H1 (cell line): ENCODE results near the gene STARD3. TPM values are rescaled to one million over a fixed set of nuclear protein-coding genes. Genes with fewer than 3 reads are reported as not detected.

ENCODE experiments used
- CTCF ChIA-PET: fragments of 300-600 bp; sonication (Branson Sonifier 250); formaldehyde crosslinking; loops from one replicate; lab custom pipeline; 2021; ENCODE audit not compliant: partially characterized antibody; lab: Charles Lee
- POLR2A ChIA-PET: fragments of 300-600 bp; sonication (Branson Sonifier 250); formaldehyde crosslinking; loops from one replicate; lab custom pipeline; 2021; ENCODE audit warnings: inconsistent platforms; ENCODE audit not compliant: partially characterized antibody; lab: Charles Lee
- DNase-seq, 2 experiments: peaks; one replicate each; pipeline versions ENCODE4 v3.0.0 to v3.0.0-alpha.2; 2010 to 2022; ENCODE audit warnings: low spot score in 2 of 2, low read depth in 1 of 2, mixed read lengths in 1 of 2
- FAIRE-seq: peaks from 2 replicates; lab custom pipeline; 2011; peaks lifted over from hg19 to GRCh38; lab: Jason Lieb, UNC
- H2AFZ ChIP-seq: 2 replicates; pipeline ENCODE4 v1.8.1; 2012; ENCODE audit warnings: low read length, inconsistent platforms
- H2AK5ac ChIP-seq: 2 replicates; pipeline ENCODE4 v1.6.1; 2013; ENCODE audit warnings: low read depth, low read length
- H2BK120ac ChIP-seq: replicated peaks from 2 replicates; pipeline ENCODE3; 2013; ENCODE audit warnings: low read depth, low read length, inconsistent platforms
- H2BK12ac ChIP-seq: 2 replicates; pipeline ENCODE4 v1.6.1; 2013; ENCODE audit warnings: low read depth, low read length
- H2BK15ac ChIP-seq: 2 replicates; pipeline ENCODE4 v1.6.1; 2013; ENCODE audit warnings: low read length
- H2BK20ac ChIP-seq: 2 replicates; pipeline ENCODE4 v1.6.1; 2013; ENCODE audit warnings: low read length
- H2BK5ac ChIP-seq: 2 replicates; pipeline ENCODE4 v1.6.1; 2013; ENCODE audit warnings: low read depth, low read length
- H3K14ac ChIP-seq: 2 replicates; pipeline ENCODE4 v1.6.1; 2013; ENCODE audit warnings: inconsistent platforms; ENCODE audit not compliant: insufficient read length
- H3K18ac ChIP-seq: 2 replicates; pipeline ENCODE4 v1.6.1; 2013; ENCODE audit warnings: low read length; ENCODE audit errors: extremely low read depth
- H3K23ac ChIP-seq: 2 replicates; pipeline ENCODE4 v1.6.1; 2013; ENCODE audit warnings: inconsistent platforms; ENCODE audit not compliant: insufficient read length
- H3K23me2 ChIP-seq: 2 replicates; pipeline ENCODE4 v1.6.1; 2013; ENCODE audit warnings: low read depth, low read length
- H3K27ac ChIP-seq: 2 replicates; pipeline ENCODE4 v1.6.1; 2011; ENCODE audit warnings: low read depth, low read length, inconsistent platforms
- H3K27me3 ChIP-seq, 4 experiments: replicated peaks in 1 of 4; 1 replicate in 1 of 4; 2 replicates in 3 of 4; pipeline versions ENCODE4 v1.6.1 to v1.8.1; 2011 to 2013; ENCODE audit warnings: low read length in 3 of 4, mild to moderate bottlenecking in 3 of 4, inconsistent platforms in 2 of 4, mixed read lengths in 2 of 4, moderate library complexity in 1 of 4; ENCODE audit not compliant: control insufficient read depth in 3 of 4, insufficient read depth in 3 of 4; ENCODE audit errors: extremely low read depth in 1 of 4
- H3K36me3 ChIP-seq, 4 experiments: 2 replicates each; pipeline versions ENCODE4 v1.6.1 to v1.8.1; 2011 to 2013; ENCODE audit warnings: mild to moderate bottlenecking in 4 of 4, low read length in 3 of 4, moderate library complexity in 2 of 4, control low read depth in 1 of 4, inconsistent platforms in 1 of 4; ENCODE audit not compliant: insufficient read depth in 4 of 4, control insufficient read depth in 2 of 4
- H3K4ac ChIP-seq: replicated peaks from 2 replicates; pipeline ENCODE3; 2013; ENCODE audit warnings: low read length, low read depth, mixed read lengths, inconsistent platforms; ENCODE audit not compliant: insufficient read length
- H3K4me1 ChIP-seq, 4 experiments: replicated peaks in 1 of 4; 1 replicate in 1 of 4; 2 replicates in 3 of 4; pipeline versions ENCODE4 v1.6.1 to v1.8.1; 2011 to 2013; ENCODE audit warnings: low read length in 3 of 4, inconsistent platforms in 2 of 4, mixed read lengths in 1 of 4; ENCODE audit not compliant: insufficient read depth in 4 of 4, control insufficient read depth in 3 of 4
- H3K4me2 ChIP-seq, 2 experiments: 2 replicates each; pipeline versions ENCODE4 v1.6.1 to v1.8.1; 2011 to 2013; ENCODE audit warnings: low read depth in 2 of 2, low read length in 2 of 2, control low read depth in 1 of 2, inconsistent platforms in 1 of 2, mild to moderate bottlenecking in 1 of 2; ENCODE audit not compliant: insufficient read depth in 1 of 2
- H3K4me3 ChIP-seq, 4 experiments: fragments of 200-600, 300-600 bp in 1 of 4; sonication (generic), shearing (Covaris generic), sonication (Bioruptor Twin) in 1 of 4; 2 replicates each; pipeline versions ENCODE4 v1.5.1 to v1.8.1; 2011 to 2016; ENCODE audit warnings: low read length in 4 of 4, low read depth in 3 of 4, control low read depth in 2 of 4, inconsistent platforms in 2 of 4, mild to moderate bottlenecking in 2 of 4, mixed read lengths in 1 of 4, moderate library complexity in 1 of 4; ENCODE audit not compliant: insufficient read depth in 2 of 4; ENCODE audit errors: extremely low read depth in 1 of 4
- H3K56ac ChIP-seq: replicated peaks from 2 replicates; pipeline ENCODE3; 2013; ENCODE audit warnings: low read depth, mild to moderate bottlenecking, mixed read lengths, low read length, inconsistent platforms; ENCODE audit not compliant: insufficient read length
- H3K79me1 ChIP-seq: 2 replicates; pipeline ENCODE4 v1.6.1; 2013; ENCODE audit warnings: low read depth, low read length, control low read depth
- H3K79me2 ChIP-seq, 2 experiments: 2 replicates each; pipeline versions ENCODE4 v1.6.1 to v1.8.1; 2012 to 2013; ENCODE audit warnings: low read length in 2 of 2, mild to moderate bottlenecking in 2 of 2, inconsistent platforms in 1 of 2; ENCODE audit not compliant: insufficient read depth in 2 of 2, control insufficient read depth in 1 of 2
- H3K9ac ChIP-seq, 4 experiments: replicated peaks in 1 of 4; 1 replicate in 1 of 4; 2 replicates in 3 of 4; pipeline versions ENCODE4 v1.6.1 to v1.8.1; 2011 to 2013; ENCODE audit warnings: low read depth in 3 of 4, low read length in 3 of 4, control low read depth in 2 of 4, mild to moderate bottlenecking in 2 of 4, moderate library complexity in 2 of 4, inconsistent platforms in 1 of 4; ENCODE audit errors: extremely low read depth in 1 of 4
- H3K9me3 ChIP-seq, 2 experiments: 2 replicates each; pipeline versions ENCODE4 v1.6.1 to v1.8.1; 2012 to 2013; ENCODE audit warnings: mild to moderate bottlenecking in 2 of 2, moderate library complexity in 2 of 2, control low read depth in 1 of 2, inconsistent platforms in 1 of 2, low read depth in 1 of 2, low read length in 1 of 2, mixed read lengths in 1 of 2; ENCODE audit not compliant: insufficient read depth in 2 of 2
- H4K20me1 ChIP-seq, 2 experiments: replicated peaks in 1 of 2; 2 replicates each; pipeline versions ENCODE3 to v1.8.1; 2011 to 2013; ENCODE audit warnings: inconsistent platforms in 2 of 2, low read length in 2 of 2, mild to moderate bottlenecking in 1 of 2; ENCODE audit not compliant: insufficient read depth in 2 of 2, control insufficient read depth in 1 of 2
- H4K5ac ChIP-seq: 2 replicates; pipeline ENCODE4 v1.6.1; 2013; ENCODE audit warnings: low read length, low read depth, mixed read lengths, inconsistent platforms; ENCODE audit not compliant: insufficient read length
- H4K8ac ChIP-seq: 2 replicates; pipeline ENCODE4 v1.8.0; 2013; ENCODE audit warnings: mild to moderate bottlenecking, moderate library complexity, low read length, inconsistent platforms; ENCODE audit not compliant: insufficient read depth; ENCODE audit errors: extremely low read depth
- H4K91ac ChIP-seq: replicated peaks from 2 replicates; pipeline ENCODE3; 2013; ENCODE audit warnings: low read length, mixed read lengths, inconsistent platforms; ENCODE audit not compliant: insufficient read length
- ATF2 ChIP-seq: IDR thresholded peaks from 2 replicates; pipeline ENCODE4 v1.6.1; 2012; ENCODE audit warnings: low read length, inconsistent platforms
- CBX8 ChIP-seq: fragments of 300-800, 300-1000 bp; sonication (generic); IDR thresholded peaks from 2 replicates; pipeline ENCODE4 v1.7.1; 2016; ENCODE audit warnings: low read depth, low read length, borderline replicate concordance
- CHD2 ChIP-seq: IDR thresholded peaks from 2 replicates; pipeline ENCODE4 v1.6.1; 2012; ENCODE audit warnings: low read length, improper control_type of control experiment
- FOSL1 ChIP-seq: IDR thresholded peaks from 2 replicates; pipeline ENCODE4 v1.6.1; 2011; ENCODE audit warnings: mild to moderate bottlenecking, low read depth, low read length, moderate library complexity; ENCODE audit not compliant: insufficient read depth
- KDM1A ChIP-seq: fragments of 200-600, 300-600 bp; sonication (generic); IDR thresholded peaks from 2 replicates; pipeline ENCODE4 v1.7.1; 2016; ENCODE audit warnings: mild to moderate bottlenecking, low read length, borderline replicate concordance
- KDM5A ChIP-seq: fragments of 200-600 bp; IDR thresholded peaks from 2 replicates; pipeline ENCODE4 v1.7.1; 2012; ENCODE audit warnings: mild to moderate bottlenecking, low read length, inconsistent platforms, mixed read lengths
- NANOG ChIP-seq: IDR thresholded peaks from 2 replicates; pipeline ENCODE4 v1.6.1; 2011; ENCODE audit warnings: low read length, low read depth, mild to moderate bottlenecking, inconsistent platforms; ENCODE audit not compliant: insufficient read depth, poor library complexity, severe bottlenecking
- RNF2 ChIP-seq: fragments of 200-900, 300-1000 bp; sonication (generic); IDR thresholded peaks from 2 replicates; pipeline ENCODE4 v1.7.1; 2016; ENCODE audit warnings: borderline replicate concordance, low read depth, mild to moderate bottlenecking, antibody characterized with exemption, low read length; ENCODE audit not compliant: poor library complexity, severe bottlenecking; ENCODE audit errors: missing control alignments
- SIX5 ChIP-seq: IDR thresholded peaks from 2 replicates; pipeline ENCODE4 v1.6.1; 2011; ENCODE audit warnings: mild to moderate bottlenecking, low read depth, low read length
- TBP ChIP-seq: IDR thresholded peaks from 2 replicates; pipeline ENCODE4 v1.6.1; 2011; ENCODE audit warnings: low read depth, low read length, improper control_type of control experiment
- WGBS, 2 experiments: shearing (Covaris generic) in 1 of 2; methylation state at CpG; one replicate each; pipeline versions ENCODE4 v1.1.6 to v1.1.7; 2013 to 2015; ENCODE audit warnings: low lambda C conversion rate in 2 of 2, mixed read lengths in 2 of 2, inconsistent platforms in 1 of 2, low coverage in 1 of 2, missing lambda C conversion rate in 1 of 2; ENCODE audit not compliant: insufficient replicate concordance in 2 of 2, insufficient coverage in 1 of 2, insufficient read length in 1 of 2; ENCODE audit errors: extremely low coverage in 1 of 2, missing lambda C conversion rate in 1 of 2; 5-methylcytosine and 5-hydroxymethylcytosine counted together
- polyA plus RNA-seq, 7 experiments: library from polyadenylated mRNA; depleted of rRNA in 3 of 7; stranded (reverse) in 5 of 7; unstranded in 2 of 7; fragments of >200 nt in 5 of 7; fragments of 200-250 nt in 2 of 7; gene quantifications; 1 replicate in 5 of 7; 2 replicates in 1 of 7; 4 replicates in 1 of 7; pipeline versions ENCODE4 v1.2.1 to v1.2.3, GENCODE V29; 2011 to 2013; ENCODE audit warnings: missing spikeins in 2 of 7, mixed read lengths in 2 of 7
- total RNA-seq: library from RNA; stranded (reverse); fragmentation: NEBNext Ultra II Directional; extraction: Animal tissue kit (Norgen Biotek cat#: 25700); gene quantifications from 2 replicates; pipeline ENCODE4 v1.2.1, GENCODE V29; 2021

STARD3 gene
- total and polyA plus RNA-seq, 2 of the 8 experiments (the other 6 are each of a cell fraction or from before 2014, with no cell fraction given), result 47.6 to 80.3 TPM

GRCh38 chr17:39600997-39601597, 35.8 kb upstream of the STARD3 start:
- Histone ChIP-seq H3K27me3 (peaks cover 86 to 100% (median 98%) of the 10 kb centered on the region in 4 experiments), H2BK120ac (no peak overlapping the region), H3K4me2 (peak overlapping the region; percentile 61 to 68), H3K9me3 (no peaks in the 10 kb centered on the region), H3K27ac (no peak overlapping the region), H3K9ac (no peak overlapping the region), H2BK5ac (no peak overlapping the region), H3K4me3 (peak overlapping the region in 2 of 4 experiments; percentile 14 to 38; a peak in 4 of 8 replicates), H3K56ac (no peak overlapping the region), H3K18ac (no peak overlapping the region), H2BK12ac (peak overlapping the region; percentile 42; the same call in 1 of the 2 replicates), H3K23me2 (peaks cover 8% of the 10 kb centered on the region; the same call in 1 of the 2 replicates), H2BK15ac (no peak overlapping the region; the same call in 1 of the 2 replicates), H2AFZ (no peak overlapping the region), H4K8ac (no peak overlapping the region), H3K79me1 (no peaks in the 10 kb centered on the region), H3K4ac (no peak overlapping the region), H3K4me1 (peaks cover 5 to 54% (median 35%) of the 10 kb centered on the region in 4 experiments), H3K36me3 (peaks cover 0 to 2% (median 0%) of the 10 kb centered on the region in 4 experiments; a peak in 1 of 8 replicates), H3K79me2 (no peaks in the 10 kb centered on the region), H4K20me1 (peaks cover 5 to 23% of the 10 kb centered on the region in 2 experiments), H2AK5ac (no peak overlapping the region), H3K23ac (no peak overlapping the region), H3K14ac (no peak overlapping the region), H2BK20ac (no peak overlapping the region), H4K5ac (no peak overlapping the region), H4K91ac (no peak overlapping the region)
- DNase-seq, result peak in 1 of 2 experiments; percentile 74
- ChIA-PET CTCF (interaction anchor here (0.8 to 10.7 kb wide), 11 partner anchors 12 to 71 kb away, joined by 3 to 140 read pairs (median 5); partner anchors contain the start of genes PPP1R1B and TCAP), POLR2A (interaction anchor here (1.2 to 1.7 kb wide), 7 partner anchors 16 to 129 kb away, joined by 3 to 5 read pairs (median 4); partner anchors contain the start of gene PPP1R1B)
- FAIRE-seq, result peak; percentile 65
- 2% methylated on average over 20 of the region's 21 CpGs; no CpG with 5 or more reads in 1 of the 2 experiments for WGBS, 2 experiments
- TF ChIP-seq KDM1A (peak; percentile 78; the same call in 1 of the 2 replicates), NANOG (no peak), RNF2 (peak; percentile 69), KDM5A (no peak), CHD2 (no peak), CBX8 (no peak), SIX5 (no peak), ATF2 (no peak), TBP (no peak), FOSL1 (no peak)
